Ishikawa (cell line): ENCODE results near the gene AGAP1.
A peak's percentile ranks its signal among the peaks of the same experiment; 100 is the strongest.

ENCODE experiments used
- CEBPB ChIP-seq: IDR thresholded peaks from 2 replicates; pipeline ENCODE4 v1.6.1; 2012
- CREB1 ChIP-seq: IDR thresholded peaks from 2 replicates; pipeline ENCODE4 v1.6.1; 2012; ENCODE audit warnings: low read depth
- EGR1 ChIP-seq: IDR thresholded peaks from 2 replicates; pipeline ENCODE4 v1.6.1; 2012
- EP300 ChIP-seq: IDR thresholded peaks from 2 replicates; pipeline ENCODE4 v1.6.1; 2012; ENCODE audit warnings: borderline replicate concordance
- FOXM1 ChIP-seq: IDR thresholded peaks from 2 replicates; pipeline ENCODE4 v1.6.1; 2012; ENCODE audit warnings: low read depth, borderline replicate concordance
- MAX ChIP-seq: IDR thresholded peaks from 2 replicates; pipeline ENCODE4 v1.6.1; 2012
- NFIC ChIP-seq: IDR thresholded peaks from 2 replicates; pipeline ENCODE4 v1.6.1; 2012
- RAD21 ChIP-seq: IDR thresholded peaks from 2 replicates; pipeline ENCODE4 v1.6.1; 2012; ENCODE audit warnings: low read depth
- REST ChIP-seq: IDR thresholded peaks from 2 replicates; pipeline ENCODE4 v1.6.1; 2012; ENCODE audit warnings: low read depth, mild to moderate bottlenecking
- TAF1 ChIP-seq: IDR thresholded peaks from 2 replicates; pipeline ENCODE4 v1.6.1; 2012; ENCODE audit warnings: low read depth, mild to moderate bottlenecking
- TCF12 ChIP-seq: IDR thresholded peaks from 2 replicates; pipeline ENCODE4 v1.6.1; 2012; ENCODE audit warnings: low read depth
- TEAD4 ChIP-seq: IDR thresholded peaks from 2 replicates; pipeline ENCODE4 v1.6.1; 2012
- USF1 ChIP-seq: IDR thresholded peaks from 2 replicates; pipeline ENCODE4 v1.6.1; 2012
- YY1 ChIP-seq: IDR thresholded peaks from 2 replicates; pipeline ENCODE4 v1.6.1; 2012; ENCODE audit warnings: low read depth
- ZBTB7A ChIP-seq: IDR thresholded peaks from 2 replicates; pipeline ENCODE4 v1.6.1; 2012; ENCODE audit warnings: low read depth

AGAP1 gene

GRCh38 chr2:235636546-235636945 is 142.7 kb downstream of the AGAP1 start:
- TF ChIP-seq EGR1 (no peak), CREB1 (no peak), FOXM1 (no peak), EP300 (no peak), MAX (no peak), USF1 (no peak), CEBPB (no peak), REST (no peak), ZBTB7A (no peak), YY1 (no peak), TAF1 (no peak)

- TF ChIP-seq NFIC (no peak), FOXM1 (no peak), CREB1 (no peak), RAD21 (no peak), MAX (no peak), TAF1 (no peak), USF1 (no peak), YY1 (no peak), CEBPB (no peak), EP300 (no peak), TEAD4 (no peak), TCF12 (no peak), EGR1 (no peak), REST (no peak), ZBTB7A (no peak)
Observed at GRCh38 chr2:235637896-235638295, 144.1 kb downstream of the AGAP1 start.

- TF ChIP-seq MAX, result no peak
- TF ChIP-seq RAD21, result peak; percentile 25; the same call in 1 of the 2 replicates
Observed at GRCh38 chr2:235638541-235639427, 144.9 kb downstream of the AGAP1 start.

GRCh38 chr2:235639428-235639773 is 145.6 kb downstream of the AGAP1 start:
- TF ChIP-seq RAD21, result no peak
- no peak for TF ChIP-seq USF1
- TF ChIP-seq CEBPB, result no peak
- no peak for TF ChIP-seq YY1
- TF ChIP-seq EGR1, result no peak
- TF ChIP-seq EP300, result no peak
- TF ChIP-seq TCF12, result no peak
- no peak for TF ChIP-seq CREB1

- no peak for TF ChIP-seq MAX
- TF ChIP-seq FOXM1, result no peak
- TF ChIP-seq ZBTB7A, result no peak
- no peak for TF ChIP-seq RAD21
- TF ChIP-seq REST, result no peak
- no peak for TF ChIP-seq TCF12
- no peak for TF ChIP-seq TEAD4
- TF ChIP-seq NFIC, result no peak
- TF ChIP-seq EP300, result no peak
- no peak for TF ChIP-seq CEBPB
Observed at GRCh38 chr2:235639885-235640284, 146.0 kb downstream of the AGAP1 start.
